Psoas muscle (tissue), 8 donors: ENCODE data around the gene SHROOM3. TPM values are rescaled to one million over a fixed set of nuclear protein-coding genes. Genes with fewer than 3 reads are reported as not detected.

ENCODE experiments used
- ATAC-seq, 4 donors: fragments of 200-7000 bp; cut with Tn5 transposase; one replicate each; pipeline ENCODE4 v1.9.1; 2020; ENCODE audit warnings: moderate library complexity in 3 of 4, mild to moderate bottlenecking in 2 of 4
- DNase-seq, 2 donors: peaks; one replicate each; pipeline ENCODE4 v3.0.0-alpha.2; 2020
- H3K27ac ChIP-seq: fragments of 200-600 bp; one replicate; pipeline ENCODE4 v1.8.0; 2022
- H3K27me3 ChIP-seq, 3 donors: fragments of 200-600 bp in 1 of 3; one replicate each; pipeline versions ENCODE4 v1.6.1 to v1.8.0; 2013 to 2022; ENCODE audit warnings: low read length in 2 of 3, mild to moderate bottlenecking in 2 of 3, moderate library complexity in 1 of 3; ENCODE audit not compliant: insufficient read depth in 3 of 3
- H3K36me3 ChIP-seq, 2 donors: fragments of 200-600 bp in 1 of 2; one replicate each; pipeline versions ENCODE4 v1.6.1 to v1.8.0; 2013 to 2022; ENCODE audit warnings: low read depth in 1 of 2, mild to moderate bottlenecking in 1 of 2, moderate library complexity in 1 of 2; ENCODE audit not compliant: insufficient read depth in 1 of 2
- H3K4me1 ChIP-seq: fragments of 200-600 bp; one replicate; pipeline ENCODE4 v1.8.0; 2022
- H3K4me3 ChIP-seq: fragments of 200-600 bp; one replicate; pipeline ENCODE4 v1.8.0; 2022; ENCODE audit warnings: mild to moderate bottlenecking
- H3K9me3 ChIP-seq: fragments of 200-600 bp; one replicate; pipeline ENCODE4 v1.8.0; 2022
- CTCF ChIP-seq: fragments of 200-600 bp; IDR thresholded peaks from one replicate; pipeline ENCODE4 v1.8.0; 2022; ENCODE audit warnings: antibody characterized with exemption
- WGBS, 3 donors: extraction: QIAGEN DNeasy Blood & Tissue Kit; methylation state at CpG; one replicate each; pipeline versions ENCODE4 v1.1.6 to v1.1.7; 2013; 5-methylcytosine and 5-hydroxymethylcytosine counted together
- intact Hi-C, 2 donors: fragments of 100-400 bp; cut with DNase I; formaldehyde crosslinking; loops; one replicate each; pipeline versions ENCODE4 v1.11.0 to v1.14.2; 2022
- polyA plus RNA-seq, 3 donors: library from polyadenylated mRNA; stranded (reverse); fragments of 200-250 nt; gene quantifications; one replicate each; pipeline ENCODE4 v1.2.3, GENCODE V29; 2013
- total RNA-seq, 4 donors: library from RNA; stranded (reverse); fragmentation: NEBNext Ultra II Directional in 2 of 4; extraction: Animal tissue kit (Norgen Biotek cat#: 25700) in 2 of 4; gene quantifications; one replicate each; pipeline versions ENCODE4 v1.2.1 to v1.2.4, GENCODE V29; 2021 to 2023
- donor health status: healthy with polysubstance abuse.
- donor health status: DM: no; HTN: no; CAD: no; lungs with moderate emphysema.
- donor health status: Bipolar disorder and iron deficiency.
- donor health status: healthy.
- donor health status: DM: yes; HTN: yes; CAD: no.
- donor health status: DM: no; HTN: no; CAD: no.
- donor health status: DM: no; HTN: no; CAD: no.
- donor health status: DM: yes; HTN: yes; CAD: no.

SHROOM3 gene
- total and polyA plus RNA-seq, 7 donors, result 0.01 to 0.79 (median 0.06) TPM

DNA sequence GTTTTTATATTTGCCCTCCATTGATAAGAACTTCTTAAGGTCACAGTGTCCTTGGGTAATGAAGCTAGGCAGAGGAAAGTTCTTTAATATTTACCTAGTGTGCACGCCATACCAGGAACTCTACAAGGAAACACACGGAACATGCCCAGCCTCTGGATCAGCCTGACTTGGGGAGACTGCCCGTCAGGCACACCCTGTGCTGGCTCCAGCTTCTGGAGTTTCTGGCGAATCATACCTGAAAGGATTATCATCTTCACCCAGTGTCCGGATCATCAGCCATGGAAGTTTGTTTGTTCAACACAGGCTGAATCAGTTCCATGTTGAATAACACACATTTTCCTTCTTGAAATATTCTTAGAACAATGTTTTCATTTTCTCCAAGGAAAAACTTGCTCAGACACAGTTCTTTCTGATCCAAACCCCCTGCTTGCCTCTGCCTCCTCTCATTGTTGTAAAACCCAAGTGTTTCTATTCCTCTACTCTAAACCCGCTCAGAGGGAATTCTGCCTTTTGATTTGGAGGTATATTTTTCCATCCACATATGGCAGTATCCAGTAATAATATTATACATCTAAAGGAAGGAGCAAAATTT is 176.7 kb downstream of the SHROOM3 start:
- no peak for TF ChIP-seq CTCF
- no peaks in the 10 kb centered on the region for H3K9me3 ChIP-seq
- H3K27ac ChIP-seq, result no peak overlapping the region
- H3K27me3 ChIP-seq, result no peaks in the 10 kb centered on the region
- H3K4me1 ChIP-seq, result no peaks in the 10 kb centered on the region
- intact Hi-C loops, result no loop called here
- no peak for DNase-seq
- ATAC-seq, result no peak
- no peak overlapping the region for H3K4me3 ChIP-seq
- H3K36me3 ChIP-seq, result no peaks in the 10 kb centered on the region
- 55 to 74% (median 61%) methylated on average over 6 of the region's 6 CpGs for WGBS, 3 donors

DNA sequence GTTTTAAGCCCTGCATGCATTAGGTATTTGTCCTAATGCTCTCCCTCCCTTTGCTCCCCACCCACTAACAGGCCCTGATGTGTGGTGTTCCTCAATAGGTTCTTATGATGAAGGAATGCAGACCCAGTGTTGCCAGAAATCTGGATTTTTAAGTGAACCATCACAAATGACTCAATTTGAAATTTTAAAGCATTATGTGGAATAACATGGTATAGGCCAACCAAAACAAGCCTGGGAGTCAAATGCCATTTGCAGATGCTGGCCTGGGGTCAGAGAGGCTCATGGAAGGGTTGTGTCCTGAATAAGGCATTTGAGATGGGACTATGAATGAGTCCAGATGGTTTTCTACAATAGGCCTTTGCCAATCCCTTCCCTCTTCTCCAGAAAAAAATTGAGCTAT is 179.6 kb downstream of the SHROOM3 start:
- intact Hi-C loops, result no loop called here
- no peaks in the 10 kb centered on the region for H3K27me3 ChIP-seq
- no peak for DNase-seq
- TF ChIP-seq CTCF, result no peak
- ATAC-seq, result no peak
- no peaks in the 10 kb centered on the region for H3K36me3 ChIP-seq
- H3K4me3 ChIP-seq, result no peak overlapping the region
- no peaks in the 10 kb centered on the region for H3K9me3 ChIP-seq
- H3K4me1 ChIP-seq, result no peaks in the 10 kb centered on the region
- H3K27ac ChIP-seq, result no peak overlapping the region

GRCh38 chr4:76615999-76616398 is 181.0 kb downstream of the SHROOM3 start:
- no peak overlapping the region for H3K4me3 ChIP-seq
- DNase-seq (no peak), ATAC-seq (no peak)
- no peaks in the 10 kb centered on the region for H3K27me3 ChIP-seq
- intact Hi-C loops, result no loop called here
- H3K4me1 ChIP-seq, result no peaks in the 10 kb centered on the region
- no peak for TF ChIP-seq CTCF
- WGBS, 3 donors, result 44 to 57% (median 51%) methylated on average over 3 of the region's 3 CpGs
- H3K36me3 ChIP-seq, result no peaks in the 10 kb centered on the region
- no peaks in the 10 kb centered on the region for H3K9me3 ChIP-seq
- H3K27ac ChIP-seq, result no peak overlapping the region

DNA sequence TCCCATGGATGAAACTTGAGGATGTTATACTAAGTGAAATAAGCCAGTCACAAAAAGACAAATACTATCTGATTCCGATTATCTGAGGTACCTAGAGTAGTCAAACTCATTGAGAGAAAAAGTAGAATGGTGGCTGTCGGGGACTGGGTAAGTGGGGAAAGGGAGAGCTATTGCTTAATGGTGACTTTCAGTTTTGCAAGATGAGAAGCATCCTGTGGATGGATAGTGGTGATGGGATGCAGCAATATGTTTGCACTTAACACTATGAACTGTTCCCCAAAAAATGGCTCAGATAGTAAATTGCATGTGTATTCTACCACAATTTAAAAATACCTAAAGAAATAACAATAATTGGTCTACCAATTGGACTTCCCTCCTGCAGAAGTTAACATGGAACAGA is 181.5 kb downstream of the SHROOM3 start:
- intact Hi-C loops, result no loop called here
- WGBS, 3 donors, result 93 to 100% (median 97%) methylated on average over 2 of the region's 2 CpGs
- no peak for TF ChIP-seq CTCF
- H3K4me1 ChIP-seq, result no peaks in the 10 kb centered on the region
- no peak for DNase-seq
- H3K36me3 ChIP-seq, result no peaks in the 10 kb centered on the region
- H3K4me3 ChIP-seq, result no peak overlapping the region
- no peak for ATAC-seq
- no peak overlapping the region for H3K27ac ChIP-seq
- H3K9me3 ChIP-seq, result no peaks in the 10 kb centered on the region
- no peaks in the 10 kb centered on the region for H3K27me3 ChIP-seq
